Activated T-cell treated with anti-CD3 and anti-CD28 coated beads, Interleukin-2, amount 50 U/mL, for 72 hours (primary cell): ENCODE data around the gene ZNF736. TPM values are rescaled to one million over a fixed set of nuclear protein-coding genes. Genes with fewer than 3 reads are reported as not detected.
"Not testable (repeated sequence)": the region's sequence is repeated elsewhere in the genome, so short reads cannot be mapped to it uniquely, and the experiment has no call there.

ENCODE experiments used
- ATAC-seq, 2 donors: fragments of 150-1000 bp; cut with Tn5 transposase; replicated peaks in 1 of 2; 2 replicates each; pipeline ENCODE4 v1.10.0; 2021; ENCODE audit warnings: moderate library complexity in 2 of 2, mild to moderate bottlenecking in 1 of 2
- DNase-seq, 2 donors: peaks; one replicate each; pipeline ENCODE4 v3.0.0; 2021 to 2022; ENCODE audit warnings: mixed read lengths in 1 of 2
- H3K27ac Mint-ChIP-seq: one replicate; pipeline ENCODE4 v1.8.0; 2022; ENCODE audit warnings: mild to moderate bottlenecking, moderate library complexity, mixed read lengths
- H3K27me3 Mint-ChIP-seq: one replicate; pipeline ENCODE4 v1.8.0; 2022; ENCODE audit warnings: low read depth, mixed read lengths
- H3K36me3 Mint-ChIP-seq, 2 donors: one replicate each; pipeline ENCODE4 v1.8.0; 2022; ENCODE audit warnings: mixed read lengths in 2 of 2, mild to moderate bottlenecking in 1 of 2; ENCODE audit not compliant: insufficient read depth in 2 of 2
- H3K4me1 Mint-ChIP-seq: one replicate; pipeline ENCODE4 v1.8.0; 2022; ENCODE audit warnings: low read depth, mixed read lengths
- H3K4me3 Mint-ChIP-seq, 2 donors: one replicate each; pipeline ENCODE4 v1.8.0; 2022; ENCODE audit warnings: mild to moderate bottlenecking in 2 of 2, mixed read lengths in 2 of 2, moderate library complexity in 2 of 2
- H3K9me3 Mint-ChIP-seq, 2 donors: one replicate each; pipeline ENCODE4 v1.8.0; 2022; ENCODE audit warnings: mixed read lengths in 2 of 2
- total RNA-seq, 2 donors: library from RNA; stranded (reverse); gene quantifications; one replicate each; pipeline ENCODE4 v1.2.3, GENCODE V29; 2022

The ZNF736 gene
- total RNA-seq: 10 to 100 TPM; 31.0 to 33.9 TPM

GRCh38 chr7:64313740-64314491 lies at the start of gene ZNF736:
Gene ZNF736 (plus strand): TSS chr7:64313961. CDS start chr7:64314151, 190 bp downstream.
- H3K4me3 Mint-ChIP-seq: peak within 1 kb of the TSS; percentile 93 to 99

DNA sequence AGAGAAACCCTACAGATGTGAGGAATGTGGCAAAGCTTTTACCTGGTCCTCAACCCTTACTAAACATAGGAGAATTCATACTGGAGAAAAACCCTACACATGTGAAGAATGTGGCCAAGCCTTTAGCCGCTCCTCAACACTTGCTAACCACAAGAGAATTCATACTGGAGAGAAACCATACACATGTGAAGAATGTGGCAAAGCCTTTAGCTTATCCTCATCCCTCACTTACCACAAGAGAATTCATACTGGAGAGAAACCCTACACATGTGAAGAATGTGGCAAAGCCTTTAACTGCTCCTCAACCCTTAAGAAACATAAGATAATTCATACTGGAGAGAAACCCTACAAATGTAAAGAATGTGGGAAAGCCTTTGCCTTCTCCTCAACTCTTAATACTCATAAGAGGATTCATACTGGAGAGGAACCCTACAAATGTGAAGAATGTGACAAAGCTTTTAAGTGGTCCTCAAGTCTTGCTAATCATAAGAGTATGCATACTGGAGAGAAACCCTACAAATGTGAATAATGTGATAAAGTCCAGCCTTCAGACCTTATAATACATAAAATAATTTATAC lies 47.3 kb upstream of the ZNF736 start:
- Mint-ChIP-seq H3K27me3 (no peaks in the 10 kb centered on the region), H3K4me1 (no peaks in the 10 kb centered on the region), H3K36me3 (peaks cover 10 to 26% of the 10 kb centered on the region in 2 donors), H3K9me3 (peaks cover 18 to 19% of the 10 kb centered on the region in 2 donors), H3K27ac (no peak overlapping the region), H3K4me3 (no peak overlapping the region)
- DNase-seq: no peak
- ATAC-seq: no peak

More at GRCh38 chr7:64313740-64314491, at the start of gene ZNF736:
- Mint-ChIP-seq H3K9me3 (no peaks in the 10 kb centered on the region), H3K4me1 (peaks cover 20% of the 10 kb centered on the region), H3K27me3 (no peaks in the 10 kb centered on the region), H3K27ac (peak within 1 kb of the TSS; percentile 99), H3K36me3 (peaks cover 6 to 21% of the 10 kb centered on the region in 2 donors)
- ATAC-seq (peak; percentile 100), DNase-seq (peak; percentile 86 to 89)

- Mint-ChIP-seq H3K27me3 (no peaks in the 10 kb centered on the region), H3K4me3 (no peak overlapping the region), H3K36me3 (no peaks in the 10 kb centered on the region), H3K4me1 (no peaks in the 10 kb centered on the region), H3K9me3 (peaks cover 2 to 5% of the 10 kb centered on the region in 2 donors), H3K27ac (no peak overlapping the region)
- ATAC-seq: no peak
- DNase-seq: no peak
Measured at GRCh38 chr7:64277630-64278029, 36.1 kb upstream of the ZNF736 start.

- Mint-ChIP-seq H3K36me3 (peaks cover 0 to 1% of the 10 kb centered on the region in 2 donors), H3K4me3 (no peak overlapping the region), H3K27ac (no peak overlapping the region), H3K4me1 (no peaks in the 10 kb centered on the region), H3K9me3 (no peaks in the 10 kb centered on the region), H3K27me3 (no peaks in the 10 kb centered on the region)
- DNase-seq: no peak
- ATAC-seq: no peak
Measured at GRCh38 chr7:64294701-64295420, 18.9 kb upstream of the ZNF736 start.

GRCh38 chr7:64297418-64297817 lies 16.3 kb upstream of the ZNF736 start:
- H3K36me3 Mint-ChIP-seq, H3K4me1 Mint-ChIP-seq, H3K27ac Mint-ChIP-seq, H3K9me3 Mint-ChIP-seq, H3K4me3 Mint-ChIP-seq, H3K27me3 Mint-ChIP-seq: not testable (repeated sequence)
- DNase-seq (peak in 1 of 2 donors; percentile 19), ATAC-seq (peak; percentile 84 to 86)

GRCh38 chr7:64300641-64301405 lies 12.9 kb upstream of the ZNF736 start:
- Mint-ChIP-seq H3K4me3 (no peak overlapping the region), H3K4me1 (peaks cover 6% of the 10 kb centered on the region), H3K9me3 (peaks cover 0 to 3% of the 10 kb centered on the region in 2 donors), H3K36me3 (peaks cover 1 to 2% of the 10 kb centered on the region in 2 donors), H3K27ac (no peak overlapping the region), H3K27me3 (no peaks in the 10 kb centered on the region)
- ATAC-seq (peak in 1 of 2 donors; percentile 18), DNase-seq (no peak)

- DNase-seq: peak; percentile 92 to 93
- H3K4me3 Mint-ChIP-seq: peak overlapping the region; percentile 92 to 97
- ATAC-seq: peak; percentile 99
- peaks cover 0 to 6% of the 10 kb centered on the region in 2 donors for H3K36me3 Mint-ChIP-seq
- H3K27me3 Mint-ChIP-seq: no peaks in the 10 kb centered on the region
- peaks cover 28% of the 10 kb centered on the region for H3K4me1 Mint-ChIP-seq
- no peaks in the 10 kb centered on the region for H3K9me3 Mint-ChIP-seq
- peak overlapping the region; percentile 79 for H3K27ac Mint-ChIP-seq
Measured at GRCh38 chr7:64307254-64308015, 6.3 kb upstream of the ZNF736 start.

- Mint-ChIP-seq H3K4me1 (peaks cover 33% of the 10 kb centered on the region), H3K4me3 (peak overlapping the region; percentile 92 to 97), H3K27ac (peak overlapping the region; percentile 79), H3K27me3 (no peaks in the 10 kb centered on the region), H3K9me3 (no peaks in the 10 kb centered on the region), H3K36me3 (peaks cover 0 to 6% of the 10 kb centered on the region in 2 donors)
- ATAC-seq: no peak
- no peak for DNase-seq
Measured at GRCh38 chr7:64308016-64308270, 5.8 kb upstream of the ZNF736 start.

DNA sequence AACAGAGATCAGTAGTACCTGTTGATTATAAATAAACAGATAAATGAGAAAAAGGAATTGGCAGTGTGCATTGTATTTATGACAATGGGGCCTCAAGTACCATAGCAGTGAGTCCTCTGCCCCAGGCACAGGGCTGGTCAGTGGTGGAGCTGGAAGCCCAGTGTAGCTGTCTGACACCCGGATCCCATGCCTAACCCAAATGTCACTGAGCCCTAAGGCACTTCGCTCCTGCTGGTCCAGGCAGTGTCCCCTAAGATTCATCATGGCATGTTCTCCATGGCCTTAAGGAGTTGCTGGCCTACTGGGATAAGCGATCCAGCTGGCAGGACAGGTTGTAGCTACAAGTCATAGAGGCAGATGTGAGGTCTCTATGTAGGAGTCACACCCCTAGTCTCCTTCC lies 3.3 kb upstream of the ZNF736 start:
- peaks cover 39% of the 10 kb centered on the region for H3K4me1 Mint-ChIP-seq
- H3K27me3 Mint-ChIP-seq: no peaks in the 10 kb centered on the region
- ATAC-seq: no peak
- no peaks in the 10 kb centered on the region for H3K9me3 Mint-ChIP-seq
- H3K27ac Mint-ChIP-seq: no peak overlapping the region
- no peak for DNase-seq
- H3K4me3 Mint-ChIP-seq: no peak overlapping the region
- H3K36me3 Mint-ChIP-seq: peaks cover 2 to 7% of the 10 kb centered on the region in 2 donors

- peaks cover 2 to 16% of the 10 kb centered on the region in 2 donors for H3K36me3 Mint-ChIP-seq
- H3K27me3 Mint-ChIP-seq: no peaks in the 10 kb centered on the region
- peak; percentile 29 to 49 for DNase-seq
- H3K9me3 Mint-ChIP-seq: no peaks in the 10 kb centered on the region
- peaks cover 22% of the 10 kb centered on the region for H3K4me1 Mint-ChIP-seq
- peak overlapping the region; percentile 27 for H3K27ac Mint-ChIP-seq
- H3K4me3 Mint-ChIP-seq: peak overlapping the region; percentile 93 to 99
- peak; percentile 16 to 48 for ATAC-seq
Measured at GRCh38 chr7:64312826-64313225, 935 bp upstream of the ZNF736 start.

DNA sequence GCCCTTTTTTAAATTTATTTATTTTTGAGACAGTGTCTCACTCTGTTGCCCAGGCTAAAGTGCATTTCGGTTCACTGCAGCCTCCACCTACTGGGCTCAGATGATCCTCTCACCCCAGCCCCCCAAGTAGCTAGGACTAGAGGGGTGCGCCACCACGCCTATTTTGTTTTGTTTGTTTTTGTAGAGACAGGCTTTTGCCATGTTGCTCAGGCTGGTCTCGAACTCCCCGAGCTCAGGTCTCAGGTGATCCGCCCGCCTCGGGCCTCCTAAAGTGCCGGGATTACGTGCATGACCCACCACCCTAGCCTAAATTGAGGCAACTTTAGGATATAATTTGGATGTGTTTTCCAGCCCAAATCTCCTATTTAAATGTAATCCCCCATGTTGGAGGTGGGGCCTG lies 805 bp downstream of the ZNF736 start:
- H3K36me3 Mint-ChIP-seq: peaks cover 6 to 22% of the 10 kb centered on the region in 2 donors
- no peak for ATAC-seq

DNA sequence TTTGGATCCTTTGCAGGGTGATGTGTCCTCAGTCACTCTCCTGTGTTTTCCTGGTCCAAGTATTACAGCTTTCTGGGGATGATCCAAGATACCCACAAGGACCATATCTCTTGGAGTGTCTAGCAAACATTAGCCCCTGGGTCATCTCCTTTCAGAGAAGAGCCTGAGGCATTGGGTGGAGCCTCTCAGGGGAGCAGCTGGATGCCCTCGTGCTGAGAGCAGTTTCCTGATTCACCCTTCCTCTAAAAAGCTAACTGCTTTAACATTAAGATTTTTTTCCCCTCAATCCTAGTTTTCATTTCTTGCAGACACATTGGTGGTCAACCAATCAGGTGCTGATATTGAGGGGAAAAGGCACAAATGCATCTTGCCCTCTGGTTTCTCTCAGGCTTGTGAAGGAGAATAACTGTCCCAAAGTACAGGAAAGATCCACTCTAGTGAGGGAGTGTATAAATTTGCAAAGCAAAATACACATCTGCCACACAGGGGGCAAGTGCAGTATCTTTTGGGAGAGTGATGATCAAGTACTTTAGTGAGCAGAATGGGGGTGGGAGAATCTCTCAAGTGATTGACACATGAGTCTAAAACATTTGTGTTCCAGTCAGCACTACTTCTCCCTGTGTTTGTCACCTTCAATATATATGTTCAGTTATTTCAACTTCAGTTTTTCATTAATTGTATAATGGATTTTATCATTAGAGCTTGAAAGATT lies 2.4 kb downstream of the ZNF736 start:
- Mint-ChIP-seq H3K36me3 (peaks cover 8 to 30% of the 10 kb centered on the region in 2 donors), H3K4me1 (peaks cover 20% of the 10 kb centered on the region), H3K4me3 (peak overlapping the region; percentile 93 to 99)
- H3K27me3 Mint-ChIP-seq, H3K27ac Mint-ChIP-seq, DNase-seq, ATAC-seq, H3K9me3 Mint-ChIP-seq: not testable (repeated sequence)

More for the DNA sequence above, 805 bp downstream of the ZNF736 start:
- Mint-ChIP-seq H3K4me3 (peak overlapping the region; percentile 93 to 99), H3K27me3 (no peaks in the 10 kb centered on the region), H3K9me3 (no peaks in the 10 kb centered on the region), H3K4me1 (peaks cover 20% of the 10 kb centered on the region), H3K27ac (peak overlapping the region; percentile 99)
- no peak for DNase-seq
